Neural progenitor cell (in vitro differentiated cells): Measurements from ENCODE around the gene MPPED2.

Source experiments
- EZH2phosphoT487 ChIP-seq: fragments of 200-600 bp; sonication (generic); IDR thresholded peaks from 2 replicates; pipeline ENCODE4 v1.6.1; 2017; ENCODE audit warnings: antibody characterized with exemption
- TF ChIP-seq, protein P1 (sequence below): fragments of 200-600 bp; sonication (generic); IDR thresholded peaks from 2 replicates; pipeline ENCODE4 v1.5.1; 2017; ENCODE audit warnings: antibody characterized with exemption, mild to moderate bottlenecking

DNA sequence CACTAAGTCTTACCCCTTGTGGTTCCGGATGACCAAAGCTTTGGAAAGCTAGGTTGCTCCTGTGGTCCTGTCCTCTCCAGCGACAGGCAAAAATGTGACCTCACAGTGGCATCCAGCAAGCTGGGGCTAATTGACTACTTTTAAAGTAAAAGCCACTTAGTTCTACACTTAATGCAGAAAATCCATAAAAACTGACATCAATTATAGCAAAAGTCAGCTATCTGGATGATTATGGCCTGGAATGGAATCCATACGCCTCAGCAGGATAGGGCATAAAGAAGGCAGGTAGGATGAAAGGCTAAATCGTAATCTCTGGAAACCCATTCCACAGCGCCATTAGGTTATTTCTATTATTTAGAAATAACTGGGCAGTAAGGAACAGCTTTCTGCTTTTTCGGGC lies 171.3 kb downstream of the MPPED2 start:
- no peak for TF ChIP-seq EZH2phosphoT487
- TF ChIP-seq, protein P1, sequence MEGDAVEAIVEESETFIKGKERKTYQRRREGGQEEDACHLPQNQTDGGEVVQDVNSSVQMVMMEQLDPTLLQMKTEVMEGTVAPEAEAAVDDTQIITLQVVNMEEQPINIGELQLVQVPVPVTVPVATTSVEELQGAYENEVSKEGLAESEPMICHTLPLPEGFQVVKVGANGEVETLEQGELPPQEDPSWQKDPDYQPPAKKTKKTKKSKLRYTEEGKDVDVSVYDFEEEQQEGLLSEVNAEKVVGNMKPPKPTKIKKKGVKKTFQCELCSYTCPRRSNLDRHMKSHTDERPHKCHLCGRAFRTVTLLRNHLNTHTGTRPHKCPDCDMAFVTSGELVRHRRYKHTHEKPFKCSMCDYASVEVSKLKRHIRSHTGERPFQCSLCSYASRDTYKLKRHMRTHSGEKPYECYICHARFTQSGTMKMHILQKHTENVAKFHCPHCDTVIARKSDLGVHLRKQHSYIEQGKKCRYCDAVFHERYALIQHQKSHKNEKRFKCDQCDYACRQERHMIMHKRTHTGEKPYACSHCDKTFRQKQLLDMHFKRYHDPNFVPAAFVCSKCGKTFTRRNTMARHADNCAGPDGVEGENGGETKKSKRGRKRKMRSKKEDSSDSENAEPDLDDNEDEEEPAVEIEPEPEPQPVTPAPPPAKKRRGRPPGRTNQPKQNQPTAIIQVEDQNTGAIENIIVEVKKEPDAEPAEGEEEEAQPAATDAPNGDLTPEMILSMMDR, result no peak
